Skeletal muscle cell (primary cell): ENCODE data around the gene NHLH1.

Source experiments
- DNase-seq: peaks from one replicate; pipeline ENCODE4 v3.0.0-alpha.2; 2010; ENCODE audit warnings: low read depth
- H3K4me3 ChIP-seq: 2 replicates; pipeline ENCODE4 v1.5.1; 2011; ENCODE audit warnings: low read depth, mild to moderate bottlenecking, control low read depth, low read length, moderate library complexity

The NHLH1 gene

DNA sequence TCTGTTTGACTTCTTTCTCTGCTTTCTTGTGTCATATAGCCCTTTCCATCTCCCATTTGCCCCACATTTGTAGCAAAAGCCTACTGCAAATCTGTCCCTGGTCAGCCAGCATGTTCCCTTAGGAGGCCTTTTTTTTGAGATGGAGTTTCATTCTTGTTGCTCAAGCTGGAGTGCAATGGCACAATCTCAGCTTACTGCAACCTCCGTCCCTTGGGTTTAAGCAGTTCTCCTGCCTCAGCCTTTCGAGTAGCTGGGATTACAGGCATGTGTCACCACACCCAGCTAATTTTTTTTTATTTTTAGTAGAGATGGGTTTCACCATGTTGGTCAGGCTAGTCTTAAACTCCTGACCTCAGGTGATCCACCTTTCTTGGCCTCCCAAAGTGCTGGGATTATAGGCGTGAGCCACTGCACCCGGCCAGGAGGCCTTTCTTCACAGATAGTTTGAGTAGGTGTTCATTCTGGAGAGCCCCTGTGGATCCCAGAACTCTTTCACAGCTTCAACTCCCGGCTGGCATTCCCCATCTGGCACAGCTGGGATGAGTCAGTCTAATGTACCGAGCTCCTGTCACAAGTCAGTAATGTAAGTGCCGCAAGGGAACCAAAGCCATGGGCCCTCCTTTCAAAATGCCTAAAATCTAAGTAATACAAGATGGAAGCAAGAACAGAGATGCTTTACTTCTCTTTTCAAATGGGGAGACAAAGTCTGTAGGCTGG is 9.4 kb upstream of the NHLH1 start:
- no peak for DNase-seq
- H3K4me3 ChIP-seq, result no peak overlapping the region

DNA sequence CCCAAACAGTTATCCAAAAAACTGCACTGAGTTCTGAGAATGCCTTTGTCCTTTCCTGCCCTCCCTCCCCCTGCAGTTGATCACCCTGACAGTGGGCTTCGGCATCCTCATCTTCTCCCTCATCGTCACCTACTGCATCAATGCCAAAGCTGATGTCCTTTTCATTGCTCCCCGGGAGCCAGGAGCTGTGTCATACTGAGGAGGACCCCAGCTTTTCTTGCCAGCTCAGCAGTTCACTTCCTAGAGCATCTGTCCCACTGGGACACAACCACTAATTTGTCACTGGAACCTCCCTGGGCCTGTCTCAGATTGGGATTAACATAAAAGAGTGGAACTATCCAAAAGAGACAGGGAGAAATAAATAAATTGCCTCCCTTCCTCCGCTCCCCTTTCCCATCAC is 8.8 kb upstream of the NHLH1 start:
- no peak for DNase-seq
- no peak overlapping the region for H3K4me3 ChIP-seq

- DNase-seq, result no peak
- no peak overlapping the region for H3K4me3 ChIP-seq
Measured at GRCh38 chr1:160359559-160360226, 7.2 kb upstream of the NHLH1 start.

GRCh38 chr1:160360227-160360695 is 6.6 kb upstream of the NHLH1 start:
- DNase-seq, result no peak
- H3K4me3 ChIP-seq, result no peak overlapping the region

DNA sequence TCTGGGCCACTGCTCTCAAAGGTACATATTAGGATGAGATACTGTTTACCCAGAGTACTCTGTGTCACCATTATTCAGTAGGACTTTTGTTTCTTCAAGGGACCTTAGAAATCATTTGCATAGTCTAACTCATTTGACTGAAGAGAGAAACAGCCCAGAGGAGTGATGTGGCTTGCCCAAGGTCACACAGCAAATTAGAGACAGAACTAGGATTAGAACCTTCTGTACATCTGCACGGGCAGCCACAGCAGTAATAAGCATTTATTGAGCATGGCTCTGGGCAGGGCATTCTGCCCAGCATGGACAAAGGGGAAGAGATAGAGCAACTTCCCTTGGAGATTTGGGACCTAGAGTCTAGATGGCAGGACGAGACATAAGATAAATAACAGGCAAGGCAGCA is 5.7 kb upstream of the NHLH1 start:
- no peak for DNase-seq
- H3K4me3 ChIP-seq, result no peak overlapping the region

DNA sequence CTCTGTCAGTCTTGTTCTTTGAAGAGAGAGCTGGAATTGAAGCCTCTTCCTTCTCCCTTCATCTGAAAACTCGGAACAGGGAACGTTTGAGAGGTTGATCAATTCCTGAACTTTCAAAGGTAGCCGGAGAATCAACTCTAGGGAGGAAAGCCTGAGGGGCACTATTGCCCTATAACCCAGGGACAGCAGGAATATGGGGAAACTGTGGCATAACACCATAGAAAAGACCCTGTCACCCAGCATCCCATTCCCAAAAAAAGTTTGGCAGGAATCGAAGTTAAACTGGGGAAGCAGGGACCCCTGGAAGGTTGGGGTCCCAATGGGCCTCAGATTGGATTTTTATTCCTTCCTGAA is 5.1 kb upstream of the NHLH1 start:
- no peak overlapping the region for H3K4me3 ChIP-seq
- DNase-seq, result no peak

GRCh38 chr1:160362168-160362957 is 4.5 kb upstream of the NHLH1 start:
- no peak for DNase-seq
- H3K4me3 ChIP-seq, result no peak overlapping the region

- no peak overlapping the region for H3K4me3 ChIP-seq
- no peak for DNase-seq
Measured at GRCh38 chr1:160363010-160363409, 3.9 kb upstream of the NHLH1 start.

DNA sequence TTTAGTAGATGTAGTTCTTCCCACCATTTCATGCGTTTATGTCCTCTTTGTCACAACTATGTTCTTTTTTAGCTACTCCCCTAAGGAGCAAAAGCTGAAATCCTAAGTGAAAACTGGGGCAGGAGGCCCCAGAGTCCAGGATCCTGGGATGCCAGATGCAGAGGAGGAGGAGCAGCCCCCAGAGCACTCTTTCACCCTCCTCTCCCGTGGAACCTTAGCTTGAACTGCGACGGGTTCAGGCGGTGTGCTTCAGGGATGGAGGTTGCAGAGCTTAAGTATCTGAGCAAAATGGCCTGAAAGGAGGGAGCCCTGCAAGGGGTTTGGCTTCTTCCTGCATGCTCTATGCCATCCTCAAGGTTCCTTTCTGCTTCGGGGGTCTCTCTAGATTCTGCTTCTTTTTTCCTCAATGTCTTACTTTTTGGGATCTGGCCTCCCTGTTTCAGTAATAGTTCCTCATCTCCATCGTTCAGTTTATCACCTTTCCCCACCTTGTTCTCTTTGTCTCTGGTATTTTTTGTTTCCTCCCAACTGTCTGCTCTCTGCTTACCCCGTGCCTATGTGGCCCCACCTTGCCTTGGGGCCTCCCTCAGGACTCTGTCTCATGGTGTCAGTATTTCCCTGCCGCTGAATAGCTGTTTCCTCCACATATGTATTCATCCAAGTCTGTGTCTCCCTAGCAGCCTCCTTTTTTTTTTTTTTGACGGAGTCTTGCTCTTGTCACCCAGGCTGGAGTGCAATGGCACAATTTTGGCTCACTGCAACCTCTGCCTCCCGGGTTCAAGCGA is 2.7 kb upstream of the NHLH1 start:
- H3K4me3 ChIP-seq, result no peak overlapping the region
- DNase-seq, result no peak

GRCh38 chr1:160365325-160365724 is 1.5 kb upstream of the NHLH1 start:
- no peak overlapping the region for H3K4me3 ChIP-seq
- no peak for DNase-seq

DNA sequence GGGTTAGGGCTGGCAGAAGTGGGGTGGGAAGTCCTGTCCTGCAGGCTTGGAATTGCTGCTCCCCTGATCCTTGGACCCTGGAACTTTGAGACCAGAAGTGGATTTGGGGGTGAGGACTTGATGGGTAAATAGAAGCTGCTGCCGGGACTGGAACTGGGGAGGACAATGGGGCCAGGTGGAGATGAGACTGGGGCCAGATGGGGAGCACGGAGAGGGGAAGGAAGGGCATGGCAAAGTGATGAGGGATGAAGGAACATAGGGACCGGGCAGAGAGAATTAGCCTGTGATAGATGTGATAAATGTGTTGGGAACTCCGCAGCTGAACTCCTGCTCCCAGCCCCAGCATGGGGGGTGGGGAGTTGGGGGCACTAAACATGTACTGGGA is 637 bp downstream of the NHLH1 start:
- no peak for DNase-seq
- H3K4me3 ChIP-seq, result no peak overlapping the region

- no peak for DNase-seq
- no peak overlapping the region for H3K4me3 ChIP-seq
Measured at GRCh38 chr1:160367934-160368923, 1.4 kb downstream of the NHLH1 start.

DNA sequence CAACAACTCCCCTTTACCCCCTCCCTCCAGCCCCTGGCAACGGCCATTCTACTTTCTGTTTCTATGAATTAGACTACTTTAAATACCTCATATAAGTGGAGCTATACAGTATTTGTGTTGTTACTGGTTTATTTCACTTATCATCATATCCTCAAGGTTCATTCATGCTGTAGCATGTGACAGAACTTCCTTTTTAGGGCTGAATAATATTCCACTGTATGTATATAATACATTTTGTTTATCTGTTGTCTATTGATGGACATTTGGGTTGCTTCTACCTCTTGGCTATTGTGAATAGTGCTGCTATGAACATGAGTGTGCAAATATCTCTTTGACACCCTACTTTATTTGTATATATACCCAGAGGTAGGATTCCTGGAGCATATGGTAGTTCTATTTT is 2.2 kb downstream of the NHLH1 start:
- DNase-seq, result no peak
- no peak overlapping the region for H3K4me3 ChIP-seq

DNA sequence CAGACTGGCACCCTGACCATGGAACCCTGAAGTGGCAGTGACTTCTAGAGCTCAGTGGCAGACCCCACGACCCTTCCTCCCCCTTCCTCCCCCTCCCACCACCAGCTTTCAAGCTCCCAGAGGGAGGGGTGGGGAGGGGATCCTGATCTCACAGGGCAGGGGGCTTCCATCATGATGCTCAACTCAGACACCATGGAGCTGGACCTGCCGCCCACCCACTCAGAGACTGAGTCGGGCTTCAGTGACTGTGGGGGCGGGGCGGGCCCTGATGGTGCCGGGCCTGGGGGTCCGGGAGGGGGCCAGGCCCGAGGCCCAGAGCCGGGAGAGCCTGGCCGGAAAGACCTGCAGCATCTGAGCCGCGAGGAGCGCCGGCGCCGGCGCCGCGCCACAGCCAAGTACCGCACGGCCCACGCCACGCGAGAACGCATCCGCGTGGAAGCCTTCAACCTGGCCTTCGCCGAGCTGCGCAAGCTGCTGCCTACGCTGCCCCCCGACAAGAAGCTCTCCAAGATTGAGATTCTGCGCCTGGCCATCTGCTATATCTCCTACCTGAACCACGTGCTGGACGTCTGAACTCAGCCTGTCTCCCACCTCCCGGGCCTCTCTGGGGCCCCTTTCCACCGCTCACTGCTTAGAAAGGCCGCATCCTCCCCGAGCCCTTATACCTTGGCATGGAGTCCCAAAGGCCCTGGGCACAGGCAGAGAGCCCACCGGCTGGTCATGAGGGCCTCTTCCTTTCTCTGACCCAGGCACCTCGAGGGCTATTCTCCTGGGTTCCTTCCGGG is 3.9 kb downstream of the NHLH1 start:
- H3K4me3 ChIP-seq, result no peak overlapping the region
- no peak for DNase-seq

DNA sequence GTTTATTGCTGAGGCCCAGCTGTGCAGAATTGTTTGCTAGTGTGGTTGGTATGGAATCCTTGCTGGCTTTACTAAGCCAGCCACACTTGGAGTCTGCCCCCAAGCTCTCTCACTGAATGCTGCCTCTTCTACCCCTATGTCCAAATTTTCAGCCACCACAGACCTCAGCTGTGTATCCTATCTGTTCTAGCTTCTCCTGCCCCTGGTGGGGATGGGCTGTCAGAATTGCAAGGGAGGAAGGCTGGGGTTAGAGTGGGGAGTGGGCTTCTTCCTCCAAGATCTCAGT is 4.4 kb downstream of the NHLH1 start:
- no peak overlapping the region for H3K4me3 ChIP-seq
- no peak for DNase-seq

DNA sequence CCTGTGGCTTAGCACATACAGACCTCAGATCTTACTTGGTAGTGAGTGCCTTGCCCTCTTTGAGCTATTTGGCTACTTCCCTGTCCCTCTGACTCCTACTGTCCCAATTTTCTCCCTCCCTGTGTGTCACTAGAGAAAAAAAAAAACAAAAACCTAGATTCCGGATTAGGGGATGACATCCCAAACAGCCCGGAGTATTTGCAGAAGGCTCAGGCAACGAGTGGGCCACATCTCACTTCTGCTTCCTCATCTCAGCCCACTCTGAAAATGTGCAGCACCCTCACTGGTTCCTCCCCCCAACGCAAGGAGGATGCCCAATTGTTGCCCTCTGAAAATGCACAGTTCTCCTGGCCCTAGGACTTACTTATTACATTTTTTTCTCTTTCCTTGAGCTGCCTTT is 4.9 kb downstream of the NHLH1 start:
- no peak overlapping the region for H3K4me3 ChIP-seq
- no peak for DNase-seq

DNA sequence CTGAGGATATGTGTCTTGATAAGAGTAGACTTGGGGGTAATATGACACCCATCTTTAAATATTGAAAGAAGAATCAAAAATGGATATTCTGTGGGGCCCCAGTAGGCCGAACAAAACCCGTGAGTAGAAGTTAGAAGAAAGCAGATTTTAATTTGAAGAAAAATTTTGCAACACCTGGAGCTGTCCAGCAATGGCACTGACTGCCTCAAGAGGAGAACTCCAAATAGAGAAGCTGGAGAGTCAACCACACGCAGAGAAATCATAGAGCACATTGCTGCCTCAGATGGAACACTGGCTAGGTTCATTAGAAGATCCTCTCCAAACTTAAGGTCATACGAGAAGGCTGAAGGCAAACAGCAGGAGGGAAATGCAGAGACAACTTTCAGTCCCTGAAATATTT is 6.8 kb downstream of the NHLH1 start:
- no peak for DNase-seq
- no peak overlapping the region for H3K4me3 ChIP-seq
